H1 (cell line): ENCODE measurements around the gene CLBA1. TPM values are rescaled to one million over a fixed set of nuclear protein-coding genes. Genes with fewer than 3 reads are reported as not detected.

ENCODE experiments used
- CTBP2 ChIP-seq: IDR thresholded peaks from 2 replicates; pipeline ENCODE4 v1.7.0; 2011; ENCODE audit warnings: borderline replicate concordance, mild to moderate bottlenecking, moderate library complexity, mixed read lengths, low read length; ENCODE audit not compliant: insufficient read depth, insufficient read length
- SRF ChIP-seq: IDR thresholded peaks from 2 replicates; pipeline ENCODE4 v1.6.1; 2011; ENCODE audit warnings: mild to moderate bottlenecking, low read depth, low read length, moderate library complexity
- polyA plus RNA-seq, 7 experiments: library from polyadenylated mRNA; depleted of rRNA in 3 of 7; stranded (reverse) in 5 of 7; unstranded in 2 of 7; fragments of >200 nt in 5 of 7; fragments of 200-250 nt in 2 of 7; gene quantifications; 1 replicate in 5 of 7; 2 replicates in 1 of 7; 4 replicates in 1 of 7; pipeline versions ENCODE4 v1.2.1 to v1.2.3, GENCODE V29; 2011 to 2013; ENCODE audit warnings: missing spikeins in 2 of 7, mixed read lengths in 2 of 7
- total RNA-seq: library from RNA; stranded (reverse); fragmentation: NEBNext Ultra II Directional; extraction: Animal tissue kit (Norgen Biotek cat#: 25700); gene quantifications from 2 replicates; pipeline ENCODE4 v1.2.1, GENCODE V29; 2021
- TF ChIP-seq, protein P1 (sequence below): IDR thresholded peaks from 2 replicates; pipeline ENCODE4 v1.6.1; 2012; ENCODE audit warnings: inconsistent platforms

CLBA1 gene
- total and polyA plus RNA-seq, 2 of the 8 experiments (the other 6 are each of a cell fraction or from before 2014, with no cell fraction given), result 1.6 to 2.4 TPM

DNA sequence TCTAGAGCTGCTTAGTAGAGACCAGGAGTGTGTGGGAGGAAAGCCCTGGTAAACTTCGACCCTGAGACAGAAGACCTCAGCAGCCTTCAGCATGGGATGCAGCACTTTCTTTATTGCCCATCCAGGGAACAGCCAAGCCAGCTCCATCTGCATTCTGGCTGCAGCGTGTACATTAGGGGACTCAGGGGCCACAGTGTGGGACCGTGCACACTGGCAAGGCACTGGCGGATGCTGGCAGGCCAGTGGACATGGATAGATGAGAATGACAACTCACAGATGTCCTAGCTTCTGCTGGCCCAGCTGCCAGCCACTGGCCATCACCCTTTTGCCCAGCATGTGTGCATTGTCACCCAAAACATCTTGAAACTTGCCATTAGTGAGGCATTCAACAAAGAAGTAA lies 48.4 kb upstream of the CLBA1 start (continued):
- no peak for TF ChIP-seq CTBP2
- TF ChIP-seq, protein P1, sequence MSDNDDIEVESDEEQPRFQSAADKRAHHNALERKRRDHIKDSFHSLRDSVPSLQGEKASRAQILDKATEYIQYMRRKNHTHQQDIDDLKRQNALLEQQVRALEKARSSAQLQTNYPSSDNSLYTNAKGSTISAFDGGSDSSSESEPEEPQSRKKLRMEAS, result no peak
- no peak for TF ChIP-seq SRF
